Large intestine (tissue), 3 donors: ENCODE results near the gene RUBCNL. TPM values are rescaled to one million over a fixed set of nuclear protein-coding genes. Genes with fewer than 3 reads are reported as not detected.

ENCODE experiments used
- DNase-seq, 2 donors: peaks; one replicate each; pipeline versions ENCODE4 v3.0.0 to v3.0.0-alpha.2; 2013
- H3K27ac ChIP-seq: one replicate; pipeline ENCODE4 v1.5.1; 2013; ENCODE audit warnings: low read length
- H3K27me3 ChIP-seq: 2 replicates; pipeline ENCODE4 v1.6.1; 2013; ENCODE audit warnings: low read length; ENCODE audit not compliant: control insufficient read depth, insufficient read depth
- H3K36me3 ChIP-seq: 2 replicates; pipeline ENCODE4 v1.6.1; 2013; ENCODE audit warnings: low read length; ENCODE audit not compliant: control insufficient read depth, insufficient read depth
- H3K4me1 ChIP-seq: one replicate; pipeline ENCODE4 v1.6.1; 2013; ENCODE audit warnings: low read length; ENCODE audit not compliant: control insufficient read depth, insufficient read depth
- H3K4me3 ChIP-seq: one replicate; pipeline ENCODE4 v1.5.1; 2013; ENCODE audit warnings: low read length
- H3K9me3 ChIP-seq: one replicate; pipeline ENCODE4 v1.6.1; 2013; ENCODE audit warnings: mild to moderate bottlenecking, low read depth, low read length, moderate library complexity; ENCODE audit not compliant: control insufficient read depth
- WGBS: methylation state at CpG from one replicate; pipeline ENCODE4 v1.1.5; 2013; ENCODE audit warnings: low lambda C conversion rate; ENCODE audit not compliant: insufficient coverage; 5-methylcytosine and 5-hydroxymethylcytosine counted together
- polyA plus RNA-seq: library from polyadenylated mRNA; unstranded; fragments of 120-200 nt; gene quantifications from one replicate; pipeline ENCODE4 v1.2.1, GENCODE V29; 2013

Gene RUBCNL
- polyA plus RNA-seq, 1 donor, result 3.7 TPM

- peaks cover 3% of the 10 kb centered on the region for H3K4me1 ChIP-seq
- no peak overlapping the region for H3K27ac ChIP-seq
- no peaks in the 10 kb centered on the region for H3K36me3 ChIP-seq
- no CpG with 5 or more reads among the region's 9 CpGs for WGBS
- no peak overlapping the region for H3K4me3 ChIP-seq
- peak in 1 of 2 donors; percentile 37 for DNase-seq
- peaks cover 36% of the 10 kb centered on the region for H3K27me3 ChIP-seq
- peaks cover 5% of the 10 kb centered on the region for H3K9me3 ChIP-seq
Measured at GRCh38 chr13:46389457-46390451, 2.7 kb upstream of the RUBCNL start.

GRCh38 chr13:46388846-46389245 is 1.8 kb upstream of the RUBCNL start:
- peaks cover 3% of the 10 kb centered on the region for H3K4me1 ChIP-seq
- no peaks in the 10 kb centered on the region for H3K36me3 ChIP-seq
- H3K27ac ChIP-seq, result no peak overlapping the region
- no peak overlapping the region for H3K4me3 ChIP-seq
- 100% methylated on average over 2 of the region's 3 CpGs for WGBS
- peaks cover 5% of the 10 kb centered on the region for H3K9me3 ChIP-seq
- DNase-seq, result no peak
- H3K27me3 ChIP-seq, result peaks cover 37% of the 10 kb centered on the region

GRCh38 chr13:46388308-46388707 is 1.3 kb upstream of the RUBCNL start:
- H3K36me3 ChIP-seq, result no peaks in the 10 kb centered on the region
- H3K4me1 ChIP-seq, result peaks cover 3% of the 10 kb centered on the region
- H3K27me3 ChIP-seq, result peaks cover 37% of the 10 kb centered on the region
- no peak for DNase-seq
- H3K9me3 ChIP-seq, result peaks cover 5% of the 10 kb centered on the region
- H3K4me3 ChIP-seq, result no peak overlapping the region
- H3K27ac ChIP-seq, result no peak overlapping the region
- WGBS, result 100% methylated on average over 1 of the region's 6 CpGs

- no CpG with 5 or more reads among the region's 37 CpGs for WGBS
- Histone ChIP-seq H3K4me3 (peak overlapping the region; percentile 47), H3K27me3 (peaks cover 37% of the 10 kb centered on the region), H3K36me3 (no peaks in the 10 kb centered on the region), H3K9me3 (peaks cover 5% of the 10 kb centered on the region), H3K27ac (no peak overlapping the region), H3K4me1 (peaks cover 3% of the 10 kb centered on the region)
- DNase-seq, result peak in 1 of 2 donors; percentile 65
Measured at GRCh38 chr13:46386392-46387063, 524 bp downstream of the RUBCNL start.

- H3K9me3 ChIP-seq, result peaks cover 5% of the 10 kb centered on the region
- WGBS, result no CpG with 5 or more reads among the region's 10 CpGs
- no peak for DNase-seq
- H3K27ac ChIP-seq, result no peak overlapping the region
- peaks cover 37% of the 10 kb centered on the region for H3K27me3 ChIP-seq
- no peaks in the 10 kb centered on the region for H3K36me3 ChIP-seq
- peaks cover 3% of the 10 kb centered on the region for H3K4me1 ChIP-seq
- no peak overlapping the region for H3K4me3 ChIP-seq
Measured at GRCh38 chr13:46385946-46386345, 1.1 kb downstream of the RUBCNL start.

- H3K27me3 ChIP-seq, result peaks cover 33% of the 10 kb centered on the region
- H3K36me3 ChIP-seq, result no peaks in the 10 kb centered on the region
- peaks cover 5% of the 10 kb centered on the region for H3K9me3 ChIP-seq
- peaks cover 3% of the 10 kb centered on the region for H3K4me1 ChIP-seq
- no peak overlapping the region for H3K27ac ChIP-seq
- H3K4me3 ChIP-seq, result no peak overlapping the region
- peak in 1 of 2 donors; percentile 47 for DNase-seq
Measured at GRCh38 chr13:46383383-46383782, 3.7 kb downstream of the RUBCNL start.

GRCh38 chr13:46382224-46382623 is 4.8 kb downstream of the RUBCNL start:
- H3K27me3 ChIP-seq, result peaks cover 24% of the 10 kb centered on the region
- H3K9me3 ChIP-seq, result peaks cover 4% of the 10 kb centered on the region
- 98% methylated on average over 3 of the region's 3 CpGs for WGBS
- H3K36me3 ChIP-seq, result no peaks in the 10 kb centered on the region
- DNase-seq, result no peak
- H3K27ac ChIP-seq, result no peak overlapping the region
- peaks cover 3% of the 10 kb centered on the region for H3K4me1 ChIP-seq
- H3K4me3 ChIP-seq, result no peak overlapping the region

GRCh38 chr13:46380242-46380641 is 6.8 kb downstream of the RUBCNL start:
- H3K27me3 ChIP-seq, result peaks cover 4% of the 10 kb centered on the region
- H3K4me1 ChIP-seq, result no peaks in the 10 kb centered on the region
- no peaks in the 10 kb centered on the region for H3K36me3 ChIP-seq
- H3K27ac ChIP-seq, result no peak overlapping the region
- H3K4me3 ChIP-seq, result no peak overlapping the region
- no CpG with 5 or more reads among the region's 4 CpGs for WGBS
- no peak for DNase-seq
- no peaks in the 10 kb centered on the region for H3K9me3 ChIP-seq

- no peak overlapping the region for H3K27ac ChIP-seq
- WGBS, result 83% methylated on average over 1 of the region's 2 CpGs
Measured at GRCh38 chr13:46379611-46380010, 7.4 kb downstream of the RUBCNL start.

GRCh38 chr13:46378411-46378810 is 8.6 kb downstream of the RUBCNL start:
- Histone ChIP-seq H3K36me3 (no peaks in the 10 kb centered on the region), H3K9me3 (no peaks in the 10 kb centered on the region), H3K4me1 (peaks cover 2% of the 10 kb centered on the region), H3K4me3 (no peak overlapping the region), H3K27me3 (no peaks in the 10 kb centered on the region), H3K27ac (no peak overlapping the region)
- WGBS, result no CpG with 5 or more reads among the region's 2 CpGs
- no peak for DNase-seq

More at GRCh38 chr13:46379611-46380010, 7.4 kb downstream of the RUBCNL start:
- no peak overlapping the region for H3K4me3 ChIP-seq
- no peaks in the 10 kb centered on the region for H3K9me3 ChIP-seq
- H3K36me3 ChIP-seq, result no peaks in the 10 kb centered on the region
- no peak for DNase-seq
- H3K27me3 ChIP-seq, result peaks cover under 1% of the 10 kb centered on the region
- peaks cover 2% of the 10 kb centered on the region for H3K4me1 ChIP-seq
